Tibial artery (tissue), 4 donors: Measurements from ENCODE around the gene ARHGEF9.
"Not testable (repeated sequence)": the region's sequence is repeated elsewhere in the genome, so short reads cannot be mapped to it uniquely, and the experiment has no call there.

ENCODE experiments used
- DNase-seq, 2 donors: peaks; one replicate each; pipeline ENCODE4 v3.0.0-alpha.2; 2019
- H3K27ac ChIP-seq, 2 donors: fragments of 200-600 bp; sonication (generic) in 1 of 2; 1 replicate in 1 of 2; 2 replicates in 1 of 2; pipeline ENCODE4 v1.5.1; 2018 to 2019; ENCODE audit warnings: mild to moderate bottlenecking in 1 of 2
- H3K27me3 ChIP-seq, 2 donors: fragments of 200-600 bp; sonication (generic) in 1 of 2; one replicate each; pipeline versions ENCODE4 v1.5.1 to v1.6.0; 2016 to 2019
- H3K36me3 ChIP-seq, 3 donors: fragments of 200-600 bp; sonication (generic) in 2 of 3; one replicate each; pipeline ENCODE4 v1.5.1; 2016 to 2019; ENCODE audit warnings: mild to moderate bottlenecking in 2 of 3
- H3K4me1 ChIP-seq, 4 donors: fragments of 200-600 bp; sonication (generic) in 2 of 4; 1 replicate in 3 of 4; 2 replicates in 1 of 4; pipeline ENCODE4 v1.5.1; 2016 to 2019
- H3K4me3 ChIP-seq, 2 donors: fragments of 200-600 bp; sonication (generic) in 1 of 2; 1 replicate in 1 of 2; 2 replicates in 1 of 2; pipeline ENCODE4 v1.5.1; 2018 to 2019; ENCODE audit warnings: mild to moderate bottlenecking in 2 of 2
- H3K9me3 ChIP-seq, 3 donors: fragments of 200-600 bp; sonication (generic) in 1 of 3; one replicate each; pipeline ENCODE4 v1.5.1; 2016 to 2019
- intact Hi-C: fragments of 100-400 bp; cut with DNase I; formaldehyde crosslinking; loops from one replicate; pipeline ENCODE4 v1.15.0; 2023; ENCODE audit warnings: low total_unique reads
- TF ChIP-seq, protein P1 (sequence below), 2 experiments: fragments of 200-600 bp in 1 of 2; fragments of 450-650 bp in 1 of 2; IDR thresholded peaks; one replicate each; pipeline ENCODE4 v1.5.1; 2017 to 2019; ENCODE audit warnings: antibody characterized with exemption in 2 of 2, mild to moderate bottlenecking in 1 of 2, moderate library complexity in 1 of 2

Gene ARHGEF9

GRCh38 chrX:63661676-63662075 is 123.3 kb downstream of the ARHGEF9 start:
- TF ChIP-seq, protein P1, sequence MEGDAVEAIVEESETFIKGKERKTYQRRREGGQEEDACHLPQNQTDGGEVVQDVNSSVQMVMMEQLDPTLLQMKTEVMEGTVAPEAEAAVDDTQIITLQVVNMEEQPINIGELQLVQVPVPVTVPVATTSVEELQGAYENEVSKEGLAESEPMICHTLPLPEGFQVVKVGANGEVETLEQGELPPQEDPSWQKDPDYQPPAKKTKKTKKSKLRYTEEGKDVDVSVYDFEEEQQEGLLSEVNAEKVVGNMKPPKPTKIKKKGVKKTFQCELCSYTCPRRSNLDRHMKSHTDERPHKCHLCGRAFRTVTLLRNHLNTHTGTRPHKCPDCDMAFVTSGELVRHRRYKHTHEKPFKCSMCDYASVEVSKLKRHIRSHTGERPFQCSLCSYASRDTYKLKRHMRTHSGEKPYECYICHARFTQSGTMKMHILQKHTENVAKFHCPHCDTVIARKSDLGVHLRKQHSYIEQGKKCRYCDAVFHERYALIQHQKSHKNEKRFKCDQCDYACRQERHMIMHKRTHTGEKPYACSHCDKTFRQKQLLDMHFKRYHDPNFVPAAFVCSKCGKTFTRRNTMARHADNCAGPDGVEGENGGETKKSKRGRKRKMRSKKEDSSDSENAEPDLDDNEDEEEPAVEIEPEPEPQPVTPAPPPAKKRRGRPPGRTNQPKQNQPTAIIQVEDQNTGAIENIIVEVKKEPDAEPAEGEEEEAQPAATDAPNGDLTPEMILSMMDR (IDR thresholded peaks at IDR 0.05), result no peak
- H3K4me1 ChIP-seq, result peaks cover 0 to 46% (median 0%) of the 10 kb centered on the region in 4 donors
- intact Hi-C loops, result no loop called here
- no peak overlapping the region for H3K4me3 ChIP-seq
- DNase-seq, result no peak
- H3K36me3 ChIP-seq, result peaks cover 0 to 12% (median 9%) of the 10 kb centered on the region in 3 donors
- peak overlapping the region; percentile 47 to 59 for H3K27ac ChIP-seq
- no peaks in the 10 kb centered on the region for H3K27me3 ChIP-seq
- no peaks in the 10 kb centered on the region for H3K9me3 ChIP-seq

GRCh38 chrX:63658920-63659319 is 126.1 kb downstream of the ARHGEF9 start:
- Histone ChIP-seq H3K27ac (peak overlapping the region; percentile 67 to 74), H3K4me1 (peaks cover 0 to 51% (median 0%) of the 10 kb centered on the region in 4 donors), H3K27me3 (no peaks in the 10 kb centered on the region), H3K4me3 (no peak overlapping the region), H3K9me3 (no peaks in the 10 kb centered on the region), H3K36me3 (no peaks in the 10 kb centered on the region)
- TF ChIP-seq, protein P1 (IDR thresholded peaks at IDR 0.05), result no peak
- DNase-seq, result no peak
- intact Hi-C loops, result no loop called here

GRCh38 chrX:63657821-63658220 is 127.2 kb downstream of the ARHGEF9 start:
- DNase-seq, result peak; percentile 77 to 88
- Histone ChIP-seq H3K36me3 (peaks cover 0 to 3% (median 0%) of the 10 kb centered on the region in 3 donors), H3K27me3 (no peaks in the 10 kb centered on the region), H3K4me3 (no peak overlapping the region), H3K4me1 (peaks cover 0 to 51% (median 0%) of the 10 kb centered on the region in 4 donors), H3K9me3 (no peaks in the 10 kb centered on the region), H3K27ac (peak overlapping the region; percentile 67 to 74)
- intact Hi-C loops, result no loop called here
- TF ChIP-seq, protein P1 (IDR thresholded peaks at IDR 0.05), result no peak

DNA sequence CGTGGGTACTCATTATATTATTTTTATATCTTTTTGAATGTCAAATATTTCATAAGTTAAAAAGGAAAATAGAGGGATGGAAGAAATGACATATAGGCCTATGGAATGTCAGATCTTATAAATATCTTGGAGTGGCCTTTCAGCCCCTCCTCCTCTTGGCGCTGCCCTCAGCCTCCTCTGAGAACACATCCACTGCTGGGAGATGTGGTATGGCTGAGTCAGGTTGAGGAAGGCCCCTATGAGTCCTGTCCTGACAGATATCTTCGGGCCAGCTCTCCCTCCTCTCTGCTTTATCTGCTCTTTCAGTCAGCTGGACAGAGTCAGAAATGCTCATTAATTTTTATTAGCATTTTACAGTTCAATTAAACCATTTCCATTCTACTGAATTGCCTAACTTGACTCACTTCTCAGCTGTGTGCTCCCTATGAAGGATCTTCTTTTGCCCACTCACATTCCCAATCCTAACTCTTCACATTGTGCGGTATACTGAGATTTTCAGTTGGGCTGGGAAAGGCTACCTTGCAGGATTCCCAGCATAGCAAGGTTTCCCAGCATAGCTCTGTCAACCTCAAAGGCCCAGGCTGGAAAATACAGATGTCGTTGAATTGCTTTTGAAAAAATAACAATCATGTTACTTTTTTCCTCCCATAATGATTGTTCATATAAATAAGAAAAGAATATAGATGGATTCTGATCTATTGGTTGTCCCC is 128.0 kb downstream of the ARHGEF9 start:
- Histone ChIP-seq H3K27ac (peak overlapping the region; percentile 67 to 74), H3K36me3 (peaks cover 0 to 5% (median 0%) of the 10 kb centered on the region in 3 donors)
- intact Hi-C loops, result no loop called here

DNA sequence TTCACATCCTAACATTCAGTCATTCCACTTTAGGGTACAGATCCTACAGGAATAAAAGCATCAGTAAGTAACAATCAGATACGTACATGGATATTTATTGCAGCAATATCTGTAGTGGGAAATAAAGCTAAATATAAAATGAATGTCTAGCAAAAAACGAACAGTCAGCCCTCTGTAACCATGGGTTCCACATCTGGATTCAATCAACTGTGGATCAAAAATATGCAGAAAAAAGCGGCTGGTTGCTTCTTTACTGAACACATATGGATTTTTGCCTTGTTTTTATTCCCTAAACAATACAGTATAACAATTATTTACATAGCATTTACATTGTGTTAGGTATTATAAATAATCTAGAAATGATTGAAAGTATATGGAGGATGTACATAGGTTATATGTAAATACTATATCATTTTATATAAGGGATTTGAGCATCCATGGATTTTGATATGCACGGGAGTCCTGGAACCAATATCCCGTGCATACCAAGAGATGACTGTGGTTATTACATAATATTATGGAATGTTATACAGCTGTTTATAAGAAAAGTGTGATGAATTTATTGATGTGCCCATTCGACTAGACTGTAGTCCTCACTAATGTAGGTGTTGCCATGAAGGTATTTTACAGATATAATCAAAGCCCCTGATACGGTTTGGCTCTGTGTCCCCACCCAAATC is 132.8 kb downstream of the ARHGEF9 start:
- intact Hi-C loops, result no loop called here
- TF ChIP-seq, protein P1 (IDR thresholded peaks at IDR 0.05), result no peak
- H3K9me3 ChIP-seq, result no peaks in the 10 kb centered on the region
- H3K36me3 ChIP-seq, result peaks cover 0 to 5% (median 0%) of the 10 kb centered on the region in 3 donors
- no peak overlapping the region for H3K4me3 ChIP-seq
- no peak overlapping the region for H3K27ac ChIP-seq
- DNase-seq, result no peak
- H3K4me1 ChIP-seq, result peaks cover 0 to 11% (median 0%) of the 10 kb centered on the region in 4 donors
- H3K27me3 ChIP-seq, result no peaks in the 10 kb centered on the region

More for the DNA sequence above, 128.0 kb downstream of the ARHGEF9 start:
- DNase-seq, result peak in 1 of 2 donors; percentile 20
- Histone ChIP-seq H3K27me3 (no peaks in the 10 kb centered on the region), H3K4me1 (peaks cover 0 to 51% (median 0%) of the 10 kb centered on the region in 4 donors), H3K4me3 (no peak overlapping the region), H3K9me3 (no peaks in the 10 kb centered on the region)
- TF ChIP-seq, protein P1 (IDR thresholded peaks at IDR 0.05), result no peak

- peaks cover 5 to 13% (median 13%) of the 10 kb centered on the region in 3 donors for H3K36me3 ChIP-seq
- intact Hi-C loops, DNase-seq: not testable (repeated sequence)
These were observed 139.3 kb downstream of the ARHGEF9 start for GRCh38 chrX:63645748-63646147.

More at GRCh38 chrX:63645748-63646147, 139.3 kb downstream of the ARHGEF9 start:
- not testable (repeated sequence) for H3K27me3 ChIP-seq, H3K4me1 ChIP-seq, H3K27ac ChIP-seq, H3K4me3 ChIP-seq, H3K9me3 ChIP-seq
